Stomach (tissue), 9 donors: ENCODE results near the gene PLPPR1. TPM values are rescaled to one million over a fixed set of nuclear protein-coding genes. Genes with fewer than 3 reads are reported as not detected.

ENCODE experiments used
- DNase-seq, 2 donors: peaks; one replicate each; pipeline versions ENCODE4 v3.0.0 to v3.0.0-alpha.2; 2013 to 2019
- H3K27ac ChIP-seq, 5 donors: fragments of 200-600 bp in 4 of 5; sonication (generic) in 4 of 5; one replicate each; pipeline ENCODE4 v1.5.1; 2013 to 2019; ENCODE audit warnings: mild to moderate bottlenecking in 1 of 5, moderate library complexity in 1 of 5
- H3K27me3 ChIP-seq, 3 donors: fragments of 200-600 bp; sonication (generic); one replicate each; pipeline ENCODE4 v1.5.1; 2017 to 2019; ENCODE audit warnings: mixed run types in 1 of 3
- H3K36me3 ChIP-seq, 4 donors: fragments of 200-600 bp; sonication (generic); 1 replicate in 3 of 4; 2 replicates in 1 of 4; pipeline ENCODE4 v1.5.1; 2016 to 2019
- H3K4me1 ChIP-seq, 4 donors: fragments of 200-600 bp; sonication (generic); one replicate each; pipeline ENCODE4 v1.5.1; 2016 to 2019
- H3K4me3 ChIP-seq, 4 donors: fragments of 200-600 bp; sonication (generic) in 3 of 4; one replicate each; pipeline ENCODE4 v1.5.1; 2016 to 2019; ENCODE audit warnings: mild to moderate bottlenecking in 1 of 4
- H3K9me3 ChIP-seq, 4 donors: fragments of 200-600 bp; sonication (generic); one replicate each; pipeline ENCODE4 v1.5.1; 2016 to 2019
- CTCF ChIP-seq, 7 experiments: fragments of 450-650 bp in 4 of 7; fragments of 200-600 bp in 3 of 7; sonication (generic) in 3 of 7; IDR thresholded peaks; one replicate each; pipeline ENCODE4 v1.5.1; 2016 to 2019; ENCODE audit warnings: antibody characterized with exemption in 7 of 7, control low read depth in 2 of 7, mild to moderate bottlenecking in 1 of 7
- EP300 ChIP-seq: sonication (generic); formaldehyde crosslinking; IDR thresholded peaks from one replicate; pipeline ENCODE4 v1.6.1; 2017; ENCODE audit warnings: antibody characterized with exemption
- POLR2A ChIP-seq, 4 donors: fragments of 450-650 bp; IDR thresholded peaks; one replicate each; pipeline ENCODE4 v1.6.1; 2016; ENCODE audit warnings: antibody characterized with exemption in 4 of 4, control low read depth in 2 of 4, mild to moderate bottlenecking in 1 of 4, moderate library complexity in 1 of 4
- POLR2AphosphoS5 ChIP-seq, 3 donors: sonication (generic); formaldehyde crosslinking; IDR thresholded peaks; one replicate each; pipeline ENCODE4 v1.6.1; 2016; ENCODE audit warnings: antibody characterized with exemption in 3 of 3
- WGBS, 5 donors: extraction: QIAGEN DNeasy Blood & Tissue Kit in 3 of 5; methylation state at CpG; one replicate each; pipeline versions ENCODE4 v1.1.5 to v1.1.7; 2013 to 2018; 5-methylcytosine and 5-hydroxymethylcytosine counted together
- intact Hi-C: fragments of 100-400 bp; cut with DNase I; formaldehyde crosslinking; loops from one replicate; pipeline ENCODE4 v1.15.1; 2023; ENCODE audit warnings: low total_unique reads
- polyA plus RNA-seq, 3 donors: library from polyadenylated mRNA; stranded (reverse); fragments of 200-250 nt; gene quantifications; one replicate each; pipeline ENCODE4 v1.2.3, GENCODE V29; 2013
- total RNA-seq, 5 donors: library from RNA; depleted of rRNA; stranded (reverse); fragments of >200 nt; gene quantifications; one replicate each; pipeline versions ENCODE4 v1.1.0 to v1.2.3, GENCODE V29; 2014 to 2016
- donor health status: healthy with polysubstance abuse.
- donor health status: Bipolar disorder and iron deficiency.
- donor health status: healthy.

PLPPR1 gene
- total and polyA plus RNA-seq, 8 donors: 0.13 to 1.7 TPM; not detected in 6

- no peak overlapping the region for H3K4me3 ChIP-seq
- no peak for DNase-seq
- H3K4me1 ChIP-seq: no peaks in the 10 kb centered on the region
- H3K9me3 ChIP-seq: no peaks in the 10 kb centered on the region
- no peaks in the 10 kb centered on the region for H3K36me3 ChIP-seq
- TF ChIP-seq POLR2AphosphoS5 (IDR thresholded peaks at IDR 0.05) (no peak), EP300 (no peak), POLR2A (IDR thresholded peaks at IDR 0.05) (no peak)
- 78 to 84% (median 80%) methylated on average over 3 of the region's 3 CpGs for WGBS, 5 donors
- H3K27ac ChIP-seq: no peak overlapping the region
- intact Hi-C loops: no loop called here
- H3K27me3 ChIP-seq: no peaks in the 10 kb centered on the region
Observed at GRCh38 chr9:101072259-101072658, 43.7 kb downstream of the PLPPR1 start.

- Histone ChIP-seq H3K36me3 (no peaks in the 10 kb centered on the region), H3K9me3 (no peaks in the 10 kb centered on the region), H3K4me1 (no peaks in the 10 kb centered on the region), H3K27me3 (no peaks in the 10 kb centered on the region), H3K4me3 (no peak overlapping the region), H3K27ac (no peak overlapping the region)
- no peak for TF ChIP-seq CTCF (IDR thresholded peaks at IDR 0.05)
- TF ChIP-seq POLR2A (IDR thresholded peaks at IDR 0.05): no peak
- no peak for TF ChIP-seq POLR2AphosphoS5 (IDR thresholded peaks at IDR 0.05)
- TF ChIP-seq EP300: no peak
- intact Hi-C loops: no loop called here
- WGBS, 5 donors: 27 to 48% (median 38%) methylated on average over 2 of the region's 2 CpGs
- DNase-seq: peak in 1 of 2 donors; percentile 2
Observed at GRCh38 chr9:101073122-101073521, 44.6 kb downstream of the PLPPR1 start.

GRCh38 chr9:101081641-101082040, 53.1 kb downstream of the PLPPR1 start:
- intact Hi-C loops: no loop called here
- Histone ChIP-seq H3K4me3 (no peak overlapping the region), H3K36me3 (no peaks in the 10 kb centered on the region), H3K9me3 (no peaks in the 10 kb centered on the region), H3K27ac (no peak overlapping the region), H3K27me3 (no peaks in the 10 kb centered on the region), H3K4me1 (no peaks in the 10 kb centered on the region)
- DNase-seq: no peak
- 75 to 89% (median 85%) methylated on average over 3 of the region's 3 CpGs for WGBS, 5 donors
- TF ChIP-seq POLR2A (IDR thresholded peaks at IDR 0.05) (no peak), POLR2AphosphoS5 (IDR thresholded peaks at IDR 0.05) (no peak)

GRCh38 chr9:101083448-101084202, 55.1 kb downstream of the PLPPR1 start:
- Histone ChIP-seq H3K4me1 (no peaks in the 10 kb centered on the region), H3K9me3 (no peaks in the 10 kb centered on the region), H3K36me3 (no peaks in the 10 kb centered on the region), H3K27ac (no peak overlapping the region), H3K27me3 (no peaks in the 10 kb centered on the region), H3K4me3 (no peak overlapping the region)
- intact Hi-C loops: no loop called here
- no peak for DNase-seq
- no peak for TF ChIP-seq CTCF (IDR thresholded peaks at IDR 0.05)
- no peak for TF ChIP-seq POLR2AphosphoS5 (IDR thresholded peaks at IDR 0.05)
- no peak for TF ChIP-seq POLR2A (IDR thresholded peaks at IDR 0.05)
- no peak for TF ChIP-seq EP300
- 91 to 95% (median 93%) methylated on average over 5 of the region's 5 CpGs for WGBS, 5 donors

GRCh38 chr9:101087426-101087825, 58.9 kb downstream of the PLPPR1 start:
- intact Hi-C loops: no loop called here
- no peaks in the 10 kb centered on the region for H3K36me3 ChIP-seq
- H3K9me3 ChIP-seq: no peaks in the 10 kb centered on the region
- H3K4me3 ChIP-seq: no peak overlapping the region
- no peaks in the 10 kb centered on the region for H3K4me1 ChIP-seq
- no peak overlapping the region for H3K27ac ChIP-seq
- DNase-seq: no peak
- no peak for TF ChIP-seq POLR2A (IDR thresholded peaks at IDR 0.05)
- TF ChIP-seq POLR2AphosphoS5 (IDR thresholded peaks at IDR 0.05): no peak
- no peak for TF ChIP-seq CTCF (IDR thresholded peaks at IDR 0.05)
- no peak for TF ChIP-seq EP300
- 54 to 63% (median 57%) methylated on average over 3 of the region's 3 CpGs for WGBS, 5 donors
- no peaks in the 10 kb centered on the region for H3K27me3 ChIP-seq
